ENCODE measurements around the gene SAC3D1.
"Not testable (repeated sequence)": the region's sequence is repeated elsewhere in the genome, so short reads cannot be mapped to it uniquely, and the experiment has no call there.

The SAC3D1 gene

DNA sequence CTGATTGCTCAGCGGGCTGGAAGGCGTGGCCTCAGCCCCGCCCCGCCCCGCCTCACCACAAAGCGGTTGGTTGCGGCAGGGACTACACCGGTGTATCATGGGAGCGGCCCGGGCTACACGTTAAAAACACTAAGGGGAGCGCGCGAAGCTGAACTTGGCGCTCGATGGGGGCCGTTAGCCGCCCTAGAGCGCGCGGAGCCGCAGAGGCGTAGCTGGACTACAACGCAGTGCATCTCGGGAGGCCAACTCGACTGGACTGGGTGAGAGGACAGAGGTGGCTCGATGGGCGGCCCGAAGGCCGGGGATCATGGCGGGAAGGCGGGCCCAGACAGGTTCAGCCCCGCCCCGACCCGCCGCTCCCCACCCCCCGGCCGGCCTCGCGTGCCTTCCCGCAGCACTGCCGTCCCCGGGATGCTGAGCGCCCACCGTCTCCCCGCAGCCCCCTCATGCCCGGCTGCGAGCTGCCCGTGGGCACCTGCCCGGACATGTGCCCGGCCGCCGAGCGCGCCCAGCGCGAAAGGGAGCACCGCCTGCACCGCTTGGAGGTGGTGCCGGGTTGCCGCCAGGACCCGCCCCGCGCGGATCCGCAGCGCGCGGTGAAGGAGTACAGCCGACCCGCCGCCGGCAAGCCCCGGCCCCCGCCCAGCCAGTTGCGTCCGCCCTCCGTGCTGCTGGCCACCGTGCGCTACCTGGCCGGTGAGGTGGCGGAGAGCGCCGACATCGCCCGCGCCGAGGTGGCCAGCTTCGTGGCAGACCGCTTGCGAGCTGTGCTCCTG, at the start of gene SAC3D1:
TSS of gene SAC3D1 (plus strand) at position 364 of the 776 bp plus-strand sequence. CDS start at position 447, 83 bp downstream.
- FAIRE-seq, result peak; percentile 85
- peak; percentile 97 for DNase-seq (ENCODE audit: low spot score)

DNA sequence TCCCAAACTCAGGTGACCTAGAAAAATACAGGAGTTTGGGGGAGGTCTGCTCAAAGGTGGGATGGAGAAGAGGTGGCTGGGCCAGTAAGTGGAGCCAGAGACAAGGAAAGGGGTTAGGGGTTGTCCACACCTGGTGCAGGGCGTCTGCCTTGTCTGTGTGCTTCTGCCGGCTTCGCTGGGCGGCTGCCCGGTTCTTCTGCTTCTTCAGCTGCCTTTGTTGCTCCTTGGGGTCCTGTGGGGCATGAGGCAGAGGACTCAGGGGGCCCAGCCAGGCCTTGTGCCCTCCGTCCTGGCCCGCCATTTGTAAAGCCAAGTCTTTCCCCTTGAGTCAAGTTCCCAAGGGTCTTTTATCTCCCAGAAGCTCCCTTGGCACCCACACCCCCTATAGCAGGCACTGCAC, 46.7 kb upstream of the SAC3D1 start:
- no peak for FAIRE-seq

DNA sequence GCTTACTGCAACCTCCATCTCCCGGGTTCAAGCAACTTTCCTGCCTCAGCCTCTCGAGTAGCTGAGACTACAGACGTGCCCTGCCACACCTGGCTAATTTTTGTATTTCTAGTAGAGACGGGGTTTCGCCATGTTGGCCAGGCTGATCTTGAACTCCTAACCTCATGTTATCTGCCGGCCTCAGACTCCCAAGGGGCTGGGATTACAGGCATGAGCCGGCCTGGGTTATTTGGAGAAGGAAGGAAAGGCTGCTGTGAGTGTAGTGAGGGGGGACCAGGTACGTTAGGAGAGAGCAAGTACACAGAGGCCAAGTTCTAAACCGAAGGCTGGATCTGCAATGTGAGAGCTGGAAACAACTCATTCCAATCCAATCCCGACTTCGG, 44.7 kb upstream of the SAC3D1 start:
- DNase-seq (ENCODE audit: low spot score) (no peak), FAIRE-seq (no peak)

More for the DNA sequence above, 46.7 kb upstream of the SAC3D1 start:
- DNase-seq (ENCODE audit: low spot score), result no peak

DNA sequence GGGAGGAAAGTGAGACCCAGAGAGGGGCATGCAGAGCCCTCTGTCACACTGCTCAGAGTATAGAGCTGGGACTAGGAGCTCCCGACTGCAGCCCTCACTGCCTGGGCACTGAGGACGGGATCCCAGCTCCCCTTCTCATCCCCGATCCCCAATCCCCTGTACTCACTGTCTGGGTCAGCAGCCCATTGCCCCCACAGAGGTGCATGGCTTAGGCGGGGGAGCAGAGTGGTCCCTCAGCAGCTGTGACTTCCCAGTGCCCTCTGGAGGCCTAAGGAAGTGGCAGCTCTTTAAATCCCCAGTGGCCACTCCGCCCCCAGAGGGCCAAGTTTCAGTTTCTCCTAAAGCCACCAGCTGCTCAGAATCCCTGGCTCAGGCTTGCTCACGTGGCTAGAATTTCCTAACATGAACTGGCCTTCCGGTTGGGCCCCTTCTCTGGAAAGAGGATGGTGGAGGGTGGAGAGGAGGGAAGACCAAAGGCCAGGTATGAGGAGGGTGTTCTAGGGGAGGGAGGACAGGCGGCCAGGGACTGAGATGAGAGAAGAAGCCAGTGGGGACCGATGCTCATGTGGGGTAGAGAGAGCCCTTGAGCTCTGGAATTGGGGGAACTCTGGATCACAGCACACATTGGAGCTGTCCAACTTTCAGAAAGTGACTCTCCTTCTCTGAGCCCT, 44.2 kb upstream of the SAC3D1 start, which contains the start of gene BATF2:
TSS of gene BATF2 (minus strand) at position 262 of the 671 bp plus-strand sequence. CDS start at position 205, 57 bp downstream.
- peak; percentile 72 for DNase-seq (ENCODE audit: low spot score)
- FAIRE-seq, result no peak

DNA sequence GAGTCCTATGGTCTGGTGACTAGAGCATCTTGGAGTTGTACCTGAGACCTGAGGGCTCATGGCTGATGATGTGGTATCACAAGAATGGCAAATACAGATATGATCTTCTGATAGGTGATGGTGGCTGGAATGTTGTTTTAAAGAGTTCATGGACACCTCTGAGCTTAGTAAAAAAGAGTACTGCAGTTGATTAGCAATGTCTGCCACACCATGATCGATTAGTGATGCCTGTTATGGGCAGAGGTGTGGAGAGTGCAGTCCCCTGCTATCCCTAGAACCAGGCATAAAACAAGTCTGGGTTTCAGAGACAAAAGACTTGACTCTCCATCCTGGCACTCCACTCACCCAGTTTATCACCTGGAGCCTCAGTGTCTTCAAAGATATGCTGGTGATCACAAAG, 42.9 kb upstream of the SAC3D1 start:
- no peak for FAIRE-seq

DNA sequence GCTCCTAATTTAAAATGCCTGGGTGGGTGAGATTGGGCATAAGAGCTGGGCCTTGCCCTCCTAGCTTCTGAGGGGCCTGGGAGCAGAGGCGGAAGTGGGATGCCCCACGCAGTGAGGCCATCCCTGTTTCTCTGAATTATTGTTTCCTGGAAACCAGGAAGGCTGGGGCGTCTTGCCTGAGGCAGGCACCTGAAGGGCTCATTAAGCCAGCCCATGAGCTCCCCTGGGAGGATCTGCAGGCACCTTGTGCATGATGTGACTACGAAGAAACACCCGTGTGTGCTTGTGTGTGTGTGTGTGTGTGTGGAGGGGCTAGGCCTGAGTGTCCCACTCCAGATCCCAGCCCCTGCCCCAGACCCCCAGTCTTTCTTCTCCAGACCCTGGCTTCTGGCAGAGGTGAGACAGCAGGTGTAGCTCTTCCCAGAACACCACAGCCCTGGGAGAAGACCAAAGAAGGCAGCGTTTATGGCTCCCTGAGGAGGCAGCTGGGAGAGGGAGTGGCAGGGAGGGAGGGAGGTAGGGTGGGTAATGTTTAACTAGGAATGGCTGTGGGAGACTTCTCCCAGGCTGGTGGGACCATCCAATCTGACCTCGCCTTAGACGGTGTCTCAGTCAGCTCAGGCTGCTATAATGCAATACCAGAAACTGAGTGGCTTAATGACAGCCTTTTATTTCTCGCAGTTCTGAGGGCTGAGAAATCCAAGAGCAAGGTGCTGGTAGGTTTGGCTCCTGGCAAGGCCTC, 42.1 kb upstream of the SAC3D1 start:
- FAIRE-seq (no peak), DNase-seq (ENCODE audit: low spot score) (no peak)

More for the DNA sequence above, 42.9 kb upstream of the SAC3D1 start:
- DNase-seq (ENCODE audit: low spot score), result no peak

GRCh38 chr11:64999478-64999877, 41.5 kb upstream of the SAC3D1 start:
- DNase-seq (ENCODE audit: low spot score), result no peak
- FAIRE-seq, result no peak

GRCh38 chr11:65002706-65003105, 38.3 kb upstream of the SAC3D1 start:
- no peak for DNase-seq (ENCODE audit: low spot score)
- no peak for FAIRE-seq

GRCh38 chr11:65003282-65003681, 37.7 kb upstream of the SAC3D1 start:
- DNase-seq (ENCODE audit: low spot score), result peak; percentile 54

GRCh38 chr11:65003968-65004367, 37.0 kb upstream of the SAC3D1 start:
- DNase-seq (ENCODE audit: low spot score); FAIRE-seq: not testable (repeated sequence)

More at GRCh38 chr11:65003282-65003681, 37.7 kb upstream of the SAC3D1 start:
- FAIRE-seq, result no peak

GRCh38 chr11:65008016-65008415, 33.0 kb upstream of the SAC3D1 start:
- FAIRE-seq (no peak), DNase-seq (ENCODE audit: low spot score) (no peak)

DNA sequence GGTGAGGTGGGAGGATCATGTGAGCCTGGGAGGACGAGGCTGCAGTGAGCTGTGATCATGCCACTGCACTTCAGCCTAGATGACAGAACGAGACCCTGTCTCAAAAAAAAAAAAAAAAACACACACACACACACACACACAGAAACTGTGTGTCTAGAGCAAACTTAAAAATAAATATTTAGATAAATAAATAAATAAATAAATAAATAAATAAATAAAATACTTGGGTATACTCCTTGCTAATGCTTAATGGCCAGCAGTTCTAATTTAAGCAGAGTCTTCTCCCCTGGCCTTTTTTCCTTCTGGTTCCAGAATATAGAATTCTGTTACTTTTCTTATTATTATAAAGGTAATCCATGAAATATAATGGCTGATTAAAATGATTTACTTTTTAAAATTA, 32.1 kb upstream of the SAC3D1 start:
- no peak for FAIRE-seq
- no peak for DNase-seq (ENCODE audit: low spot score)

DNA sequence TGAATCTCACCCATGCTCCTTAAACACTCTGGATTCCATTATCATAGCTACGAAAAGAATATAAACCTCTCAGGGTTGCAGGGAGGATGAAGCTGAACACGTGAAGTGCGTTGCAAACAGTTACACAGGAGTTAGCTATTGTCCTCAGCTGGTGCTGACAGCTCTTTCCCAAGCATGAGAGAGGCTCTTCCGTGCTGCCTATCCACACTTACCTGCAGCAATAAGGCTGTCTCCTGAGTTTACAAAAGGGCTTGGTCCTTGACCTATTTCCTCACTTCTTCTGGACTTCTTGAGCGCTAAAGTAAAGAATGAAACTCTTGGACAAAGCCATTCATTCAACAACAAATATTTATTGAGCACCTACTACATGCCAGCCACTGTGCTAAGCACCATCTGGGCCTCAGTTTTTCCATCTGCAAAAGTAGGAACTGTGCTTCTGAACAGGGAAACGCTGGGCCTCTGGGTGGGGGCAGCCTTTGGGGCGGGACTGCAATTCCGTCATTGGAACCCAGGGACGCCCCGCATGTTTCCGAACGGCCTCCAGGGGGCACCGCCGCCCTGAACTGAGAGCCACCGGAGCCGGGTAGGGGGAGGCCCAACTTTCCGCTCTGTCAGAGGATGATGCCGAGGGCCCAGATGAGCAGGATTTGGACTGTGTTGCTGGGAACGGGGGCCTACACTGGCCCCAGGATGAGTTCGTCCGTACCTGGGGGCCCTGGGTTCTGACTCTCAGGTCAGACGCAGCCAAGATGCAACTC, 27.7 kb upstream of the SAC3D1 start:
- FAIRE-seq (no peak), DNase-seq (ENCODE audit: low spot score) (peak; percentile 94)

DNA sequence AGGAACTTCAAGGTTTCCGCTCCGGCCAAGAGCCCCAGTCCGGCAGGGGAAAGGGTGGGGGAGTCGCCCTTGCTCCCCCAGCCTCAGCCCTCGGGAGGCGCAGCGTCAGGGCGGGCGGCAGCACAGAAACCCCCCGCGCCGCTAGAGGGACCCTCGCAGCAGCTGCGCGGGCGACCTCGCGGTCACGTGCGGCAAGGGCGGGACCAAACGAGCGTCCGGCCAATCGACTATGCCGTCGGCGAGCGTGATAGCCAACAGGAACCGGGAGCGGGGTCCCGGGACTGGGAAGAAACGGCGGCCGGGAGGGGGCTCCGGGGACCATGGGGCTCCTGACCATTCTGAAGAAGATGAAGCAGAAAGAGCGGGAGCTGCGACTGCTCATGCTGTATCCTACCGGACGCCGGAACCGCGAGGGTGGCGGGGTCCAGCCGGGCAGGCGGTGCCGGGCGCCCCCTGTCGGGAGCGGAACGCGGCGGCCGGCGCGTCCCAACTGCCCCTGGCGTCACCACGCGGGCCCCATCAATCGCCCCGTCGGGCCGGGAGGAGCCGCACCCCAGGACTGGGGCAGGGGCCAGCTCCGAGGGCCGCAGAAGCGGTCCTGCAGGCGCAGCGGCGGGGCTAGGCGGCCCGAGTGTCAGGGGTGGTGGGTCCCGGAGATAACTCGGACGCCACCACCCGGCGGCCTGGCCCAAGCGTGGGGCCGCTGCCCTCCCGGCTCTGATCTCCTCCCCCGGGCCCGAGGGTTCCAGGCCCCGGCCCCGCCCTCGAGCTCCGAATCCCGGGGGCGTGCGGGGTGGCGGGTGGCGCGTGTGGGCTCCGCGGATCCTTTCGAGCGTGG, 26.9 kb upstream of the SAC3D1 start, which contains the start of gene ARL2:
TSS of gene ARL2 (plus strand) at position 273 of the 838 bp plus-strand sequence. CDS start at position 321, 48 bp downstream.
- FAIRE-seq (peak; percentile 23), DNase-seq (ENCODE audit: low spot score) (peak; percentile 94)

DNA sequence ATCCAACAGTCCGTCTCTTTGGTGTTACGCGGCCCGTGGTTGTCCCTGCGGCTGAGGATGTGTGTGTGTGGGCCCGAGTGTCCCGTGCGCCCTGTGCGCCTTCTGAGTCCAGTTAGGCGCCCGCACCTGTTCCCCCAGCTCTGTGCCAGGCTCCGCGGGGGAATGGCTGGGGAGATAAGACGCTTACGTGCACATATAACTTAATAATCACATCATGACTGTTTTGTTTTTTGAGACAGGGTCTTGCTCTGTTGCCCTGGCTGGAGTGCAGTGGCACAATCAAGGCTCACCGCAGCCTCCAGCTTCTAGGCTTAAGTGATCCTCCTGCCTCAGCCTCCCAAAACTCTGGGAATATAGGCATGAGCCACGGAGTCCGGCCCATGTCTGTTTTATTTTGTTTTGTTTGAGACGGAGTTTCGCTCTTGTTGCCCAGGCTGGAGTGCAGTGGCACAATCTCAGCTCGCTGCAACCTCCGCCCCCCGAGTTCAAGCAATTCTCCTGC, 26.2 kb upstream of the SAC3D1 start:
- FAIRE-seq (no peak), DNase-seq (ENCODE audit: low spot score) (no peak)

- no peak for DNase-seq (ENCODE audit: low spot score)
- FAIRE-seq, result no peak
Observed at GRCh38 chr11:65016705-65017104, 24.3 kb upstream of the SAC3D1 start.

DNA sequence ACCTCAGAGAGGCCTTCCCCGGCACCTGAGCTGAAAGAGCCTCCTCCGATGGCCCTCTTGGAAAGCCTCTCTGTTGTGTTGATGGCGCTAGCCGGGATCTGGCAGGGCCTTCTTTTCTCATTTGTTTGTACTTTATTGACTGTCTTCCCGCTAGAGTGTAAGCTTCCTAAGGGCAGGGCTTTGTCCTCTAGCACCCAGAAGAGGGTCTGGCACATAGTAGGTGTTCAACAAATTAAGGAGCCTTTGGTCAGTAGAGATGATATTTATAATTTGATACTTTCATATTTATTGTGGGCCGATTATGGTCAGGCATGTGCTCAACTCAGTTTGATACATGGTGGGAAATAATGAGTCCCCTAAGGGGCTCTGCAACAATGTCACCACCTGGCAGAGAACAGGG, 23.1 kb upstream of the SAC3D1 start:
- DNase-seq (ENCODE audit: low spot score), result no peak
- FAIRE-seq, result no peak

DNA sequence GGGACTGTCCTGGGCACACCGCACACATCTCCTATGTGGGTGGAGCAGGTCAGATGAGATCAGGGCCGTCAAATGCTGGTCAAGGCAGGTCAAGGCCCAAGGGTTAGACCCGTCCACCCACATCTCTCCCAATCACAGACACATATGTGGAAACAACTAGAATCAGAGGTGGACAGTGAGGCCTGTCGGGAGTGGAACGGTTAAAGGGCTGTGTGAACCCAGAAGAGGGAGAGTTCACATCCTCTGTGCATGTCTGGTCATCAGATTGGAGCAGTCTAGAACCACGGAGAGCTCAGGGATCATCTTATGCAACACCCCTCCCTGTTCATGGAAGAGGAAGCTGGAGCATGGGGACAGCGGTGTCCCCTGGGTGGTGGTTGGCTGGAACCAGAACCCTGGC, 21.2 kb upstream of the SAC3D1 start:
- FAIRE-seq (no peak), DNase-seq (ENCODE audit: low spot score) (no peak)

- FAIRE-seq (no peak), DNase-seq (ENCODE audit: low spot score) (no peak)
Observed at GRCh38 chr11:65021003-65021402, 20.0 kb upstream of the SAC3D1 start.

GRCh38 chr11:65021509-65021908, 19.5 kb upstream of the SAC3D1 start:
- DNase-seq (ENCODE audit: low spot score) (no peak), FAIRE-seq (no peak)

Measured in urothelium cell line (cell line).